Non-pigmented ciliary epithelial cell (primary cell): ENCODE measurements around the gene MLANA.
A peak's percentile ranks its signal among the peaks of the same experiment; 100 is the strongest.
"Not testable (repeated sequence)": the region's sequence is repeated elsewhere in the genome, so short reads cannot be mapped to it uniquely, and the experiment has no call there.

ENCODE experiments used
- DNase-seq: peaks from one replicate; pipeline ENCODE4 v3.0.0-alpha.2; 2010; ENCODE audit warnings: low read depth

The MLANA gene

DNA sequence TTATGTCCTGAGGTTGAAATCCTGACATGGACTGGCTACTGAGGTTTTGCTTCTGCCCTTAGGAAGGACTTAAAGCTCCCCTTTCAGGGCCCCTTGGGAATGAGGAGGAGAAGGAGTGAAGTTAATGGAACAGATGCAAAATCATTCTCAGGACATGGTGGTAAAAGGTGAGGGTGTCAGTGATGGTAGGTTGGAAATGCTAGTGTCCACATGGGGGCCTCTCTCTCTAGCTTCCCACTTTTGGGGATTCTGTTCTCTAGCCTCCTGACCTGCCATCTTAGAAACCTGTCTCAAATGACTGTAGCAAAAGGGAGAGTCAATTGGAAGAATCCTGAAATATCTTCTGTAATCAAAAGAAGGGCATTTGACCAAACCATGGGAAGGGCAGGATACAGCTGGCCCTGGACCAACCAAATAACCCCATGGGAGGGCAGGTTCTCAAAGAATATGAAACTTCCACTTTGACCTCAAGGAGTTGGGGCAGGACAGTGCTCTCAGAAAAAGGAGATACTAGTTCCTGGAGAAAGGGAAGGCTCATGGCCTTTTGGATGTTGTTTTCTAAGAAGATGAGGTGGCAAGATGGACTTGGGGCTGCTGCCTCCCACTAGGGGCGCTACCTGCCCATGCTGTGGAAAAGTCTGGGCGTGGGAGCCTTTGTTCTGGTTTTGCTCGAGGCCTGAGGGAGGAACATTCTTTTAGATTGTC is 21.2 kb upstream of the MLANA start:
- no peak for DNase-seq

DNA sequence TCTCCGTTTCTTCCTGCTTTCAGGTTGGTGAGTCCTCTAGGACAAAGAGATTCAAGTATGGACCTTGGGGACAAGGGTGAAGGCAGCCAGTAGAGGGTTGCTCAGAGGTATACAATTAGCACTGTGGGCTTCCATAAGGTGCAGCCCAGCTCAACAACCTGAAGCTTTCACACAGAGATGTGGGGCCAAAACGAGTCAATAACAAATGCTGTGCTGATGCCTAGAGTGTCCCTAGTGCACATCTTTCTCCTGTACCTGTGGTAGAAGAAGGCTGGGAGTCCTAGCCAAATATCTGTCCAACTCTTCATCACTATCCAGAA is 20.7 kb upstream of the MLANA start:
- DNase-seq: no peak

DNA sequence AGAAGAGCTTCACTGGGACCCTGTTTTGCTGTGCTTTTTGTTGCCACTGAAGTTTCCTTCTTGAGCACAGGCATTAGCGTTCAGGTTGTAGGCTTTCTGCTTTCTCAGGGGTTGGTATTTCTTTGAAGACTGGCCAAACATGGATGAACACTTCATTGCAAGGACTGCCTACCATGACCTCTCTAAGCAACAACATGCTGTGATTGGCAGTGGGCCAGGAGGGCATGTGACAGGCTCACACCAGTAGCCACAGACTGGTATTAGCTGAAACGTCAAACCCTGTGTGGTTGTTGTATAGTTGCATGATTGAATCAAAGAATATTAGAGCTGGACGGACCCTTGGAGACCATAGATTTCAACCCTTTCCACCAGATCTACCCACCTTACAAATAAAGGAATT is 20.0 kb upstream of the MLANA start:
- no peak for DNase-seq

DNA sequence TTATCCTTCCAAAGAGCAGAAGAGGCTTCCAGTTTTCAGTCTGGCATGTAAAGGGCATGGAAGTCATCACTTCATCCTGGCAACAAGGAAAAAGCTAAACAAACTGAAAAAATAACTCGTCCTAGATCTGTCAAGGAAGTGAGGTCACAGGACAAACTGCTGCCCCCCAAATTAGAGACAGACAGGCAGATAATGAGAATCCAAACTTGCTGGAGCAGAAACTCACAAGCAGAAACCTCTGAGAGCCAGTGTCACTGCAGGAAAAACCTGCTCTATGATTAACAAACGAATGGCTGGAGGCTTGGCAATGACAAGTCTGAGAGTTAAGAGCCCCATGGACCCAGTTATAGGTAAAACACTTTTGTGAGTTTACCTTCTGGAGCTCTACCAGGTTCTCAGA is 18.9 kb upstream of the MLANA start:
- DNase-seq: no peak

DNA sequence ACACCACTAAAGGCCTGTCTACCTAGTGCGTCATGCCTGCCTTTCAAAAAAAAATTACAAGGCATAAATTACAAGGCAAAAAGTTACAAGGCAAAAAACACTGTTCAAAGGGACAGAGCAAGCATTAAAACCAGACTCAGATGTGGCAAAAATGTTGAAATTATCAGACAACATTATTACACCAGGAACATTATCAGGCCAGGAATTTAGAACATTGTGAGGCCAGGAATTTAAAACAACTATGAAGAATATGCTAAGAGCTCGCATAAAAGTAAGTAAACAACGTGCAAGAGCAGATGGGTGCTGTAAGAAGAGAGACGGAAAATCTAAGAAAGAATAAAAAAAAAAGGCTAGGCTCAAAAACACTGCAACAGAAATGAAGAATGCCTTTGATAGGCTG is 18.2 kb upstream of the MLANA start:
- no peak for DNase-seq

DNA sequence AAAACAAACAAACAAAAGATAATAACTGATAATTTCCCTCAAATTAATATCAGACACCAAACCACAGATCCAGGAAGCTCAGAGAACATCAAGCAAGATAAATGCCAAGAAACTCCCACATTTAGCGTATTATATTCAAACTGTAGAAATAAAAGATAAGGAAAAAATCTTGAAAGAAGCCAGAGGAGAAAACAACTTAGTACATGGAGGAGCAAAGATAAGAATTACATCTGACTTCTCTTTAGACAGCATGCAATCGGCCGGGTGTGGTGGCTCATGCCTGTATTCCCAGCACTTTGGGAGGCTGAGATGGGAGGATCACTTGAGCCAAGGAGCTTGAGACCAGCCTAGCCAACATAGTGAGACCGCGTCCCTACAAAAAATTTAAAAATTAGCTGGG is 17.2 kb upstream of the MLANA start:
- DNase-seq: no peak

DNA sequence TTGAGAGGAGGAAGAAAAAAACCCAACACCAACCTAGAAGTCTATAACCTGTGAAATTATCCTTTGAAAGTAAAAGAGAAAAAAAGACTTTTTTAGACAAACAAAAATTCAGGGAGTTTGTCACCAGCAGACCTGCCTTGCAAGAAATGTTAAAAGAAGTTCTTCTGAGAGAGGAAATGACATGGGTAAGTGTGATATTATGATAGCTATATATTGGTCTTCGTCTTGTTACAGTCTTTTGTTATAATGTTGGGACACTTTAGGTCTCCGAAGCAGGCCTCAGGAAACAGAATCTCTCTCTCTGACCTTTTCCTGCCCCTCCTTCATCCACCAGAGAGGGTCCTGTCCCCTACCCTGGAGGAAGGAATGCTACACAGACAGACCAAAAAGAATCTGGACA is 16.6 kb upstream of the MLANA start:
- DNase-seq: no peak

DNA sequence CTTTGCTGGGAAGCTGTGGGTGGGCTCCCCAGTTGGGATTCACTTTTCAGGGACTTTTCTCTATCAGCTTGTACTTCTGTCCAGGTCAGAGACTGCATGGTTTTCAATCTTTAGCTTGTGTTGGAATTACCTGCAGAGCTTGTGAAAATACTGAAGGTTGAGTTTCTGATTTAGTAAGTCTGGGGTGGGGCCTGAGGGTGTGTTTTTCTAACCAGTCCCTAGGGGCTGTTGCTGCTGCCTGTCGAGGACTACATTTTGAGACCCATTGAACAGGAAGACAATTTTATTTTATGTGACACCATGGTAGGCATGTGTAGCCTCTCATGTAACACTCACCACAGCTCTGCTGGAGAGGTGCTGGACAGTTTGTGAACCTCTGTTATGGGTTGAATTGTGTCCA is 14.7 kb upstream of the MLANA start:
- DNase-seq: no peak

DNA sequence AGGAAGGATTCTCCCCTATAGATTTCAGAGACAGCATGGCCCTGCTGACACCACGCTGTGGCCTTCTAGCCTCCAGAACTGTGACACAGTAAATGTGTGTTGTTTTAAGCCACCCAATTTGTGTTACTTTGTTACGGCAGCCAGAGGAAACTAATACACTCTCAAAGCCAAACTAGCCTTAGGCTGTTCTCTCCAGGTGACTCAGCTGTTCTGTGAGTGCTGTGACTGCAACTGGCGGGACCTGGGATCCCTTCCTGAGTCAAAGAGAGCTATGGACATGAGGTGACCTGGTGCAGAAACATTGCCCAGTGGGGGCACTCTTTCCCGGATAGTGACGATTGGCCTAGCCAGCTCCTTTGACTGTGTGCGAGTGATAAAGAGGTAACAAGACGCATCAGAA is 14.0 kb upstream of the MLANA start:
- no peak for DNase-seq

DNA sequence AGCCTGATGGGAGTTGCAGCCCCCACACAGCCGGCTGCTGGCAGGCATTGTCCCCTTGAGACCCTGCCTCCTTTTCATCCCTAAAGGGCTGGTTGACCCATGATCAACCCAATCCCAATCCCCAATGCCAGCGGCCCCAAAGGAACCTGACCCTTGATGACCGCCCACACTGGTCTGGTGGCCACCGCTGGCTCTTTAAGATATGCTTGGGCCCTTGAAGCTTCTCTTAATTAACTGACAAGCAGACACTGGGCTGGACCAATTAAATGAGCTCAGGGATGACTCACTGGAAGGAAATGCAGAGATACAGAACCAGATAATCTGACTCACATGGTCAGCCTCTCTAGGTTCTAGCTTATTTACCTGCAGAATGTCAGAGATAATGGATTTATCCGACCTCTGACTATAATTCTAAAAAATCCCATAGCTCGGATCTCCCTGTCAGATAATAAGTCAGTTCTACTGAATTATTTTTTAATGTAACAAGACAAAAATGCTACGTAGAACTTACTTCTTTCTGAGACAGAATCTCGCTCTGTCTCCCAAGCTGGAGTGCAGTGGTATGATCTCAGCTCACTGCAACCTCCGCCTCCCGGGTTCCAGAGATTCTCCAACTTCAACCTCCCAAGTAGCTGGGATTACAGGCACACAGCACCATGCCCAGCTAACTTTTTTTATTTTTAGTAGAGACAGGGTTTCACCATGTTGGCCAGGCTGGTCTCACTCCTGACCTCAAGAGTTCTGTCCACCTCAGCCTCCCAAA is 11.1 kb upstream of the MLANA start:
- DNase-seq: peak; percentile 50

DNA sequence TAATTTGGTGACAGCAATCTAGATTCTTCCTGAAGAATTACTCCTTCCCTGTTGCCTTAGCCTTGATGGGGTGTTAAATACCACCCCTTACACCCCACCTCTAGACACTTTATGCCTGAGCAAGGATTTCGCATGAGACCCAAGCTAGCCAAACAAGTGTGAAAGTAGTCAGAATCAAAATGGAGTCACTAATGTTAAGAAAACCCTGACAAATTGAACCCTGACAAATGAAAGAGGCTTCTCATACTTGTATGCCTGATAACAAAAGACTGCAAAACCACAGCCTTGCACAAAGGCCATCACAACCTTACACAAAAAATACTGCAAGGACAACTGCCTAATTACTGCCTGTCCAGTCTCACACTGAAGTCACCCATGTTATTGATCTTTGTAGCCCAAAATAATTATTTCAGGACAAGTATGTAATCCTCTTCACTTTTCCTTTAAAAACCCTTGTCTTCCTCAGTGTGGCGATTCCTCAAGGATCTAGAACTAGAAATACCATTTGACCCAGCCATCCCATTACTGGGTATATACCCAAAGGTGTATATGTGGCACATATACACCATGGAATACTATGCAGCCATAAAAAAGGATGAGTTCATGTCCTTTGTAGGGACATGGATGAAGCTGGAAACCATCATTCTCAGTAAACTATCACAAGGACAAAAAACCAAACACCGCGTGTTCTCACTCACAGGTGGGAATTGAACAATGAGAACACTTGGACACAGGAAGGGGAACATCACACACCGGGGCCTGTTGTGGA is 8.3 kb upstream of the MLANA start:
- DNase-seq: not testable (repeated sequence)

DNA sequence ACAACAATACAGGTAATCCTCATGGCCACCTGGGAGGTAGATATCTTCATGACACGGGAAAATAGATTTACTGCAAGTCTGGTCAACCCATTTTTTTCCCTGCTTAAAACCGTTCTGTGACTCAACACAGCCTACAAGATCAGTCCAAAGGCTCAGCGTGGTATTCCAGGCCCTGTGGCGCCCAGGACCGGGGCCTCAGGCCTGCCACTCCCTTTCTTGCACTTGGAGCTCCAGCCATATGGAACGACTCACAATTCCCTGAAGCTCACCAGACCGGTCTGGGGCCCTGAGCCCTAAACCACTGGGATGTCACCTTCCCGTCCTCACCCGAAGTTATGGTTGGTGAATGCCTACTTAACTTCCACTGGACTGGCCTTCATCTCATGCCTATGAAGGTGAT is 6.5 kb upstream of the MLANA start:
- no peak for DNase-seq

DNA sequence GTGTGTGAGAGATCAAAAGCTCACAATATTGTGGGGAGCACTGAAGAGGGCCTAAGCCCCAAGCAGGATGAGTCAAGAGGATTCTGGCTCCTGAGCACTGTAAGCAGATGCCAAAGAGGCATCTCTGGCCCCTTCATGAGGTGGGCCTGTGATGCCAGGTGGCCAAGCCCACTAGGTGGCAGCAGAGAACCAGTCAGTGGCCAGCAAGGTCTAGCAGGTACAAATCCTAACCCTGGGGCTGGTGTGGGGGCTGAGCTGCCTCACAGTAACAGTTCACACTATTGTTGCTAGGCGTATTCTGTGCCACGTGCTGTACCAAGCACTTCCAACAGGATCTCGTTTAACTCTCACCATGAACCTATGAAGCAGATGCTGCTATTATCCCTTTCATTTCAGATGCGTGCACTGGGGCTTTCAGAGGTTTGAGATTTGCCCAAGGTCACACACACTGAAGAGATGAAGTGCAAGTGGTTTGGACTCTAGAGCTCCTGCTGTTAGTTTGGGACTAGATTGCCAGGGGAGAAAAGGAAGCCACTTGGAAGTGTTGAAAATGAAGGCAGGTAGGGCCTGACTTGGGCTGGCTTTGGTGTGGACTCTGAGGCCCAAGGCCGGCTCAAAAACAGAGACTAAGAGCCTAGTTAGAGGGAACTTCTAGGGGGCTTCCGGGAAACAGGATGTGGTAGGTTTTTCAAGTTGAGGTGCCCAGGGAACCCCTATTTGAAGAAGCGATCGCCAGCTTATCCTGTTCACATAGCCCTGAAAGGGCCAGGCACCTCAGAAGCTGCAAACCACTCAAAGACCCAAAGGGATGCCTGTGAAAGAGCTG is 4.4 kb upstream of the MLANA start:
- DNase-seq: no peak

DNA sequence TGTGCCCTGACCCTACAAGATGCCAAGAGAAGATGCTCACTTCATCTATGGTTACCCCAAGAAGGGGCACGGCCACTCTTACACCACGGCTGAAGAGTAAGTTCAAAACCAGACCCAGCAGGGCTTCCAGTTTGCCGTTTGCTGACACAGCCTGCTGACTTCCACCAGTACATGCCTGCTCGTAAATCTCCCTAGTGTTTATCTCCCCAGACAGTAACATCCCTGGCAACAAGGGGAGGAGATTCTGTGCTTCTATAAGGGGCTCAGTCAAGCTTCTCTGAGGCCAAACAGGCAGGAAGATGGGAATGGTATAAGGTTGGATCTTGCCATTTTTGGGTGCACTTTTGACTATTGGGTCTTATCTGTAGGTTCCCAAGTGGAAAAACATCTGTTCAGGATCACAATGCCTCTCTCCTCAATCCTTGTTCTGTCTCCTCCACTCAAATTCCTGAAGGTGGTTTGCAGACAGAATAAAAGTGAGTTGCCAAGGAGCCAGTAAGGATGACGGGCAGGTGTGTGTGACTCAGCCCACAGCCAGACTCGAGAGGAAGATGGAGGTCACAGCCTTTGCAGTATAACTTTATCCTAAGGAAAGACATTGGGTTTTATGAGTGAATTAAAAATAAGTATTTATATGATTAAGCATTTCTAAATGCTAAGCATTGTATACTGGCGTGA is 1.9 kb downstream of the MLANA start:
- no peak for DNase-seq

DNA sequence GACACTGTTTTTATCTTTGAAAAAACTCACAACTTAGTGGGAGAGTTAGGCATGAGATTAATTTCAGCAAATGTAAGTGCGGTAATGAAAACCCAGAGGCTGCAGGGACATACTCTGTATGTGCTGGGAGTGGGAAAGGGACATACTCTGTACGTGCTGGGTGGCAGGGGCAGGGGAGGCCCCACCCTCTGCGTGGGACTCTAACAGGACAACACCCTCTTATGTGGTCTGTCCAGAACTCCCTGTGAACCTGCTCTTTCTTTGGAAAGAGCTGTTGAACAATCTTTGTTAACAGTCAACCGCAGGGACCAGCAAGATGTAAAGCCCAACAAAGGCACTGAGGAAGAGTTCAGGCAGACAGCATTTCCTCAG is 2.4 kb downstream of the MLANA start:
- DNase-seq: no peak

DNA sequence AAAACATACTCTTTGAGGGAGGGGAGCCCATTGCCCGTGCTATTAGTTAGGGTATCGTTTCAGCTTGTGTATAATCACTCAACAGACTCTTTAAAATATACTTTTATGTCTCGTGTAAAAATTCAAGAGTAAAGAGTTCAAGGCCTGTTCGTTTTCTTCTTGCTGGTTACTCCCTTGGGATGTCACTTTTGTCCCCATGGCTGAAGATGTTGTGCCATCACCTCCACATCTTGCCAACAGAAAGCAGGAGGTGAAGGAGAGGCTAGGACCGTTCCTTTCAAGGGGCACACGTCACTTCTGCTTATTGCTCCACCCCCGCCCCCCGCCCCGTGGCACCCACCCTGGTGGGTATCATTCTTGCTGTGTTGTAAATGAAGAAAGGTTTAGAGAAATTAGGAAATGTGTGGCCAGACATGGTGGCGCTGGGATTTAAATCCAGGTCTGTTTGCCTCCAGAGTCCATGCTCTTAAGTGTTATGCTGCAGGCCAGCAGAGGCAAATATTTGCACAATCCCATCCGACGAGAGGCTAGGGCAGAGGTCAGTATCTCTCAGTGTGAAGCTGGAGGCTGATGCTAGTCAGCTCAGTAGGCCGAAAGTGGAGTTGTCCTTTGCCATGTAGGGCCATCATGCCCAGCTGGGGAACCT is 3.0 kb downstream of the MLANA start:
- no peak for DNase-seq

DNA sequence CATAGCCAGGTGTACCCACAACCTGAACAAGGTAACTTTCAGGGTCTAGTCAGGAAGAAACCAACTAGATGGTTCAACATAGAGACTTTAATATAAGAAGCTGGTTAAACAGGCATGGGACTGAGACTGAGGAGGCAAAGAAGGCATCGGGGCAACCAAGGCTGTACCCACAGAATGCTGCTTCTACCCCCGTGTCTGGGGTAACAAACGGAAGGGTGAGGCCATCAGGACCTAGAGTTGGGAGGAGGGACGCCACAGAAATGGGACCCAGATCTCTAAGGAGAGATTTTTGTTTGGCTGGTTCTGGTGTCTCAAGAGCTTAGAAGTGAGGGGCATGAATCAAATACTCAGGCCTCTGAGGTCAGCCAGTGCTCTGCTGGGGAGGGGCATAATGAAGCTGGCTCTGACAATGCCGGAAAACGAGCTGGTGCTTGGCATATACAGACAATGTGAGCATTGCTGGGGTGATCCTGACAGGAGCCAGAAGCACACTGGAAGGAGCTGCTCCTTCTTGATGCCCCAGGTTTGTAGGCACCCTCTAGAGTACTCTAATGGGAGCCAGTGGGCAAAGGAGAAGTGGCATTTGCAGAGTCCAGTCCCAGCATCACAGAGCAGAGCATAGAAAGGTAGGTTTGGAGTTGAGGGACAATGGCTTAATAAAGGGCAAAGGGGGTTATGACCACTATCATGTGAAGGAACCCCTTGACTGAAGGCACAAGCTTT is 3.7 kb downstream of the MLANA start:
- DNase-seq: no peak

DNA sequence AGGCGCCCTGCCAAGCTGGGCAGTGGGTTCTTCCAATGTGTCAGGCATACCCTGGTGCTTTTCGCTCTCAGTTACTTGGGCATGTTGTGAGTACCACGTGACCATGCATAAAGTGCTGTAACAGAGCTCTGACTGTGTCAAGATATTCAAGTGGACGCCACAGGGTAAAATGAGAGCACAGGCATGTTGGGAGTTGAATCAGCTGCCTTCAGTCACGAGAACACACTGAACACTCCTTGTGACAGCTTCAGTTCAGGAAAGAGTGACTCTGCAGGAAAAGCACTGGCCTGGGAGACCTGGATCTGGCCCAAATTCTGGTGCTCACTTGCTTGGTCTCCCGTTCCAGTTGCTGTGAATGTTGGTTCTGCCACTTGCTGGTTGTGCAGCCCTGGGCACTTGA is 5.1 kb downstream of the MLANA start:
- DNase-seq: no peak

DNA sequence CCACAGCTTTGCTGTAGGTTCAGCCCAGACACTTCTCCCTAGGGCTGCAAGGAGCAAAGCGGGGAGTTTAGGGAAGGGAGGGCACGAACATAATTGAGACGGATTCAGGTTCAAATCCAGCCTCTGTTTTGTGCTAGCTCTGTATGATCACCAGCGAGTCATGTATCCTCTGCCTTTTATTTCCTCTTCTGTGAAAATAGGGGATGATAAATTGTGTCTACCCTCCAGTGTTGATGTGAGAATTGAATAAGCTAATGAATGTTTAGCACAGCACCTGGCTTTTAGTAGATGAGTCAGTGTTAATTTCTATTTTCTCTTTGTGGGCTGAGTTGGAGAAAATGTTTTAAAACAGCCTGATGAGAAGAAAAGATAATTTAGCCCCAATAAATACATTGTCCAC is 6.2 kb downstream of the MLANA start:
- DNase-seq: no peak

DNA sequence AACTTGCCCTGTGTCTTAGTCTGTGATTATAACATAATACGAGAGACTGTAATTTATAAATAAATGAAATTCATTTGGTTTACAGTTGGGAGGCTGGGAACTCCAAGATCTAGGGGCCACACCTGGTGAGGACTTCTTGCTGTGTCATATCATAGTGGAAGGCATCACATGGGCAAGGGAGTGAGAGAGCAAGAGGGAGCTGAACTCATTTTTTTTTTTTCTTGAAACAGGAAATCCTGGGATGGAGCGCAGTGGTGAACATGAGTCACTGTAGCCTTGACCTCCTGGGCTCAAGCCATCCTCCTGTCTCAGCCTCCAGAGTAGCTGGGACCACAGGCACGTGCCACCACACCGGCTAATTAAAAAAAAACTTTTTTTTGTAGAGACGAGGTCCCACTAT is 7.2 kb downstream of the MLANA start:
- DNase-seq: no peak

DNA sequence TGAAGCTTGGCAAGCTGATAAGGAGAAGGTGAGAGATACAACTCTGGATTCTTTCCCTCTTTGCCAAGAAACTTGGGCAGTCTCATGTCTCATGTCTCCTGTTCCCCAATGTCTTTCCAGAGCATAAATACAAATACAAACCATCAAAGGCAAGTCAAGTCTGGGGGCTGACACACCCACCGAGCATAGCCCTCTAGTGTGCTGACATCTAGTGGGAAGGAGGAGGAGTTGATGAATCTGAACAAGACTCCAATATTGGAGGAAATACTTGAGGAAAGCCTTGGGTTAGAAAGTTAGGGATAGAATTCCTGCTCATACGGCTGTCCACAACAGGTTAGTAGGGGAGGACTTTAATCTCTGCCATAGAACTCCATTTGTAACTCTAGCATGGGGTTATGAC is 8.6 kb downstream of the MLANA start:
- no peak for DNase-seq
